H1 (cell line): ENCODE results near the gene NDUFB6. TPM values are rescaled to one million over a fixed set of nuclear protein-coding genes. Genes with fewer than 3 reads are reported as not detected.

Source experiments
- CTCF ChIA-PET: fragments of 300-600 bp; sonication (Branson Sonifier 250); formaldehyde crosslinking; loops from one replicate; lab custom pipeline; 2021; ENCODE audit not compliant: partially characterized antibody; lab: Charles Lee
- POLR2A ChIA-PET: fragments of 300-600 bp; sonication (Branson Sonifier 250); formaldehyde crosslinking; loops from one replicate; lab custom pipeline; 2021; ENCODE audit warnings: inconsistent platforms; ENCODE audit not compliant: partially characterized antibody; lab: Charles Lee
- DNase-seq, 2 experiments: peaks; one replicate each; pipeline versions ENCODE4 v3.0.0 to v3.0.0-alpha.2; 2010 to 2022; ENCODE audit warnings: low spot score in 2 of 2, low read depth in 1 of 2, mixed read lengths in 1 of 2
- FAIRE-seq: peaks from 2 replicates; lab custom pipeline; 2011; peaks lifted over from hg19 to GRCh38; lab: Jason Lieb, UNC
- H2AFZ ChIP-seq: 2 replicates; pipeline ENCODE4 v1.8.1; 2012; ENCODE audit warnings: low read length, inconsistent platforms
- H2AK5ac ChIP-seq: 2 replicates; pipeline ENCODE4 v1.6.1; 2013; ENCODE audit warnings: low read depth, low read length
- H2BK120ac ChIP-seq: replicated peaks from 2 replicates; pipeline ENCODE3; 2013; ENCODE audit warnings: low read depth, low read length, inconsistent platforms
- H2BK12ac ChIP-seq: 2 replicates; pipeline ENCODE4 v1.6.1; 2013; ENCODE audit warnings: low read depth, low read length
- H2BK15ac ChIP-seq: 2 replicates; pipeline ENCODE4 v1.6.1; 2013; ENCODE audit warnings: low read length
- H2BK20ac ChIP-seq: 2 replicates; pipeline ENCODE4 v1.6.1; 2013; ENCODE audit warnings: low read length
- H2BK5ac ChIP-seq: 2 replicates; pipeline ENCODE4 v1.6.1; 2013; ENCODE audit warnings: low read depth, low read length
- H3K14ac ChIP-seq: 2 replicates; pipeline ENCODE4 v1.6.1; 2013; ENCODE audit warnings: inconsistent platforms; ENCODE audit not compliant: insufficient read length
- H3K18ac ChIP-seq: 2 replicates; pipeline ENCODE4 v1.6.1; 2013; ENCODE audit warnings: low read length; ENCODE audit errors: extremely low read depth
- H3K23ac ChIP-seq: 2 replicates; pipeline ENCODE4 v1.6.1; 2013; ENCODE audit warnings: inconsistent platforms; ENCODE audit not compliant: insufficient read length
- H3K23me2 ChIP-seq: 2 replicates; pipeline ENCODE4 v1.6.1; 2013; ENCODE audit warnings: low read depth, low read length
- H3K27ac ChIP-seq: 2 replicates; pipeline ENCODE4 v1.6.1; 2011; ENCODE audit warnings: low read depth, low read length, inconsistent platforms
- H3K27me3 ChIP-seq, 4 experiments: replicated peaks in 1 of 4; 1 replicate in 1 of 4; 2 replicates in 3 of 4; pipeline versions ENCODE4 v1.6.1 to v1.8.1; 2011 to 2013; ENCODE audit warnings: low read length in 3 of 4, mild to moderate bottlenecking in 3 of 4, inconsistent platforms in 2 of 4, mixed read lengths in 2 of 4, moderate library complexity in 1 of 4; ENCODE audit not compliant: control insufficient read depth in 3 of 4, insufficient read depth in 3 of 4; ENCODE audit errors: extremely low read depth in 1 of 4
- H3K36me3 ChIP-seq, 4 experiments: 2 replicates each; pipeline versions ENCODE4 v1.6.1 to v1.8.1; 2011 to 2013; ENCODE audit warnings: mild to moderate bottlenecking in 4 of 4, low read length in 3 of 4, moderate library complexity in 2 of 4, control low read depth in 1 of 4, inconsistent platforms in 1 of 4; ENCODE audit not compliant: insufficient read depth in 4 of 4, control insufficient read depth in 2 of 4
- H3K4ac ChIP-seq: replicated peaks from 2 replicates; pipeline ENCODE3; 2013; ENCODE audit warnings: low read length, low read depth, mixed read lengths, inconsistent platforms; ENCODE audit not compliant: insufficient read length
- H3K4me1 ChIP-seq, 4 experiments: replicated peaks in 1 of 4; 1 replicate in 1 of 4; 2 replicates in 3 of 4; pipeline versions ENCODE4 v1.6.1 to v1.8.1; 2011 to 2013; ENCODE audit warnings: low read length in 3 of 4, inconsistent platforms in 2 of 4, mixed read lengths in 1 of 4; ENCODE audit not compliant: insufficient read depth in 4 of 4, control insufficient read depth in 3 of 4
- H3K4me2 ChIP-seq, 2 experiments: 2 replicates each; pipeline versions ENCODE4 v1.6.1 to v1.8.1; 2011 to 2013; ENCODE audit warnings: low read depth in 2 of 2, low read length in 2 of 2, control low read depth in 1 of 2, inconsistent platforms in 1 of 2, mild to moderate bottlenecking in 1 of 2; ENCODE audit not compliant: insufficient read depth in 1 of 2
- H3K4me3 ChIP-seq, 4 experiments: fragments of 200-600, 300-600 bp in 1 of 4; sonication (generic), shearing (Covaris generic), sonication (Bioruptor Twin) in 1 of 4; 2 replicates each; pipeline versions ENCODE4 v1.5.1 to v1.8.1; 2011 to 2016; ENCODE audit warnings: low read length in 4 of 4, low read depth in 3 of 4, control low read depth in 2 of 4, inconsistent platforms in 2 of 4, mild to moderate bottlenecking in 2 of 4, mixed read lengths in 1 of 4, moderate library complexity in 1 of 4; ENCODE audit not compliant: insufficient read depth in 2 of 4; ENCODE audit errors: extremely low read depth in 1 of 4
- H3K56ac ChIP-seq: replicated peaks from 2 replicates; pipeline ENCODE3; 2013; ENCODE audit warnings: low read depth, mild to moderate bottlenecking, mixed read lengths, low read length, inconsistent platforms; ENCODE audit not compliant: insufficient read length
- H3K79me1 ChIP-seq: 2 replicates; pipeline ENCODE4 v1.6.1; 2013; ENCODE audit warnings: low read depth, low read length, control low read depth
- H3K79me2 ChIP-seq, 2 experiments: 2 replicates each; pipeline versions ENCODE4 v1.6.1 to v1.8.1; 2012 to 2013; ENCODE audit warnings: low read length in 2 of 2, mild to moderate bottlenecking in 2 of 2, inconsistent platforms in 1 of 2; ENCODE audit not compliant: insufficient read depth in 2 of 2, control insufficient read depth in 1 of 2
- H3K9ac ChIP-seq, 4 experiments: replicated peaks in 1 of 4; 1 replicate in 1 of 4; 2 replicates in 3 of 4; pipeline versions ENCODE4 v1.6.1 to v1.8.1; 2011 to 2013; ENCODE audit warnings: low read depth in 3 of 4, low read length in 3 of 4, control low read depth in 2 of 4, mild to moderate bottlenecking in 2 of 4, moderate library complexity in 2 of 4, inconsistent platforms in 1 of 4; ENCODE audit errors: extremely low read depth in 1 of 4
- H3K9me3 ChIP-seq, 2 experiments: 2 replicates each; pipeline versions ENCODE4 v1.6.1 to v1.8.1; 2012 to 2013; ENCODE audit warnings: mild to moderate bottlenecking in 2 of 2, moderate library complexity in 2 of 2, control low read depth in 1 of 2, inconsistent platforms in 1 of 2, low read depth in 1 of 2, low read length in 1 of 2, mixed read lengths in 1 of 2; ENCODE audit not compliant: insufficient read depth in 2 of 2
- H4K20me1 ChIP-seq, 2 experiments: replicated peaks in 1 of 2; 2 replicates each; pipeline versions ENCODE3 to v1.8.1; 2011 to 2013; ENCODE audit warnings: inconsistent platforms in 2 of 2, low read length in 2 of 2, mild to moderate bottlenecking in 1 of 2; ENCODE audit not compliant: insufficient read depth in 2 of 2, control insufficient read depth in 1 of 2
- H4K5ac ChIP-seq: 2 replicates; pipeline ENCODE4 v1.6.1; 2013; ENCODE audit warnings: low read length, low read depth, mixed read lengths, inconsistent platforms; ENCODE audit not compliant: insufficient read length
- H4K8ac ChIP-seq: 2 replicates; pipeline ENCODE4 v1.8.0; 2013; ENCODE audit warnings: mild to moderate bottlenecking, moderate library complexity, low read length, inconsistent platforms; ENCODE audit not compliant: insufficient read depth; ENCODE audit errors: extremely low read depth
- H4K91ac ChIP-seq: replicated peaks from 2 replicates; pipeline ENCODE3; 2013; ENCODE audit warnings: low read length, mixed read lengths, inconsistent platforms; ENCODE audit not compliant: insufficient read length
- EP300 ChIP-seq, 2 experiments: IDR thresholded peaks; 1 replicate in 1 of 2; 2 replicates in 1 of 2; pipeline ENCODE4 v1.6.1; 2011 to 2012; ENCODE audit warnings: low read depth in 2 of 2, low read length in 2 of 2, mild to moderate bottlenecking in 2 of 2, borderline replicate concordance in 1 of 2, inconsistent platforms in 1 of 2, moderate library complexity in 1 of 2
- RAD21 ChIP-seq, 2 experiments: IDR thresholded peaks in 1 of 2; conservative IDR thresholded peaks in 1 of 2; 2 replicates each; pipeline ENCODE4 v1.6.1; 2011; ENCODE audit warnings: low read depth in 2 of 2, low read length in 2 of 2, improper control_type of control experiment in 1 of 2, inconsistent platforms in 1 of 2, mild to moderate bottlenecking in 1 of 2, moderate library complexity in 1 of 2
- SAP30 ChIP-seq: fragments of 300-600 bp; sonication (generic); IDR thresholded peaks from 2 replicates; pipeline ENCODE4 v1.7.1; 2012; ENCODE audit warnings: low read length, moderate library complexity, mild to moderate bottlenecking, inconsistent platforms; ENCODE audit not compliant: insufficient read depth, insufficient replicate concordance
- SP2 ChIP-seq: IDR thresholded peaks from 2 replicates; pipeline ENCODE4 v1.6.1; 2012; ENCODE audit warnings: mild to moderate bottlenecking, low read length, inconsistent platforms
- SP4 ChIP-seq: IDR thresholded peaks from 2 replicates; pipeline ENCODE4 v1.6.1; 2012; ENCODE audit warnings: low read length, inconsistent platforms
- TCF12 ChIP-seq: IDR thresholded peaks from 2 replicates; pipeline ENCODE4 v1.6.1; 2011; ENCODE audit warnings: low read depth, mild to moderate bottlenecking, low read length
- WGBS, 2 experiments: shearing (Covaris generic) in 1 of 2; methylation state at CpG; one replicate each; pipeline versions ENCODE4 v1.1.6 to v1.1.7; 2013 to 2015; ENCODE audit warnings: low lambda C conversion rate in 2 of 2, mixed read lengths in 2 of 2, inconsistent platforms in 1 of 2, low coverage in 1 of 2, missing lambda C conversion rate in 1 of 2; ENCODE audit not compliant: insufficient replicate concordance in 2 of 2, insufficient coverage in 1 of 2, insufficient read length in 1 of 2; ENCODE audit errors: extremely low coverage in 1 of 2, missing lambda C conversion rate in 1 of 2; 5-methylcytosine and 5-hydroxymethylcytosine counted together
- polyA plus RNA-seq, 7 experiments: library from polyadenylated mRNA; depleted of rRNA in 3 of 7; stranded (reverse) in 5 of 7; unstranded in 2 of 7; fragments of >200 nt in 5 of 7; fragments of 200-250 nt in 2 of 7; gene quantifications; 1 replicate in 5 of 7; 2 replicates in 1 of 7; 4 replicates in 1 of 7; pipeline versions ENCODE4 v1.2.1 to v1.2.3, GENCODE V29; 2011 to 2013; ENCODE audit warnings: missing spikeins in 2 of 7, mixed read lengths in 2 of 7
- total RNA-seq: library from RNA; stranded (reverse); fragmentation: NEBNext Ultra II Directional; extraction: Animal tissue kit (Norgen Biotek cat#: 25700); gene quantifications from 2 replicates; pipeline ENCODE4 v1.2.1, GENCODE V29; 2021

NDUFB6 gene
- total and polyA plus RNA-seq, 2 of the 8 experiments (the other 6 are each of a cell fraction or from before 2014, with no cell fraction given), result 55.8 to 61.4 TPM

DNA sequence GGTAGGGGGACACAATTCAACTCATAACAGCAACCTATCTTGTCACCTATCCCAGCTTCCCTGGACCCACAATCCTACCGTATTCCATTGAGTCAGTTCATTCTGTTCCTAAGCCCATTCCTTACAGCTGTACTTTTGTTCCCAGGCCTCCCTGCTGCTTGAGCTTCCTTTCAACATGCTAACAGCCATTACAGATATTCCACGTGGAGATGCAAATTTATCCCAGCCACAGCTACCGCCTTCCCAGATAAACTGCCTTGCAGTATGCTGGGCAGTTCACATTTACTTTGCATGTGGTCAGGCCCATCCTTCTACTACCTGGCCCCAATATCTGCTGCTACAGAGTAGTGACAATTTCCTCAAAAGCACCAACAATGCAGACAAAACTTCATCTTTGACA lies 70.0 kb downstream of the NDUFB6 start:
- 77% methylated on average over 3 of the region's 3 CpGs; no CpG with 5 or more reads in 1 of the 2 experiments for WGBS, 2 experiments
- CTCF ChIA-PET, result interaction anchor here (0.7 to 1.0 kb wide), 4 partner anchors 18 to 121 kb away, joined by 3 to 4 read pairs (median 4); no protein-coding TSS in a partner anchor
- Histone ChIP-seq H3K79me2 (no peaks in the 10 kb centered on the region), H3K4me3 (no peak overlapping the region), H2AK5ac (no peak overlapping the region), H3K36me3 (peaks cover 0 to 3% (median 0%) of the 10 kb centered on the region in 4 experiments; a peak in 2 of 8 replicates), H3K23ac (no peak overlapping the region), H3K4ac (no peak overlapping the region), H3K14ac (no peak overlapping the region), H4K5ac (no peak overlapping the region), H2BK5ac (no peak overlapping the region), H3K4me2 (no peak overlapping the region), H4K20me1 (no peaks in the 10 kb centered on the region), H3K56ac (no peak overlapping the region), H3K18ac (no peak overlapping the region), H3K9me3 (no peaks in the 10 kb centered on the region), H3K23me2 (no peaks in the 10 kb centered on the region), H2BK120ac (no peak overlapping the region), H3K27ac (no peak overlapping the region), H3K9ac (no peak overlapping the region), H3K4me1 (peaks cover 0 to 7% (median 2%) of the 10 kb centered on the region in 4 experiments; a peak in 3 of 7 replicates), H2BK12ac (no peak overlapping the region), H4K91ac (peak overlapping the region; percentile 9), H4K8ac (no peak overlapping the region), H3K27me3 (no peaks in the 10 kb centered on the region), H2BK15ac (no peak overlapping the region), H2BK20ac (no peak overlapping the region), H3K79me1 (no peaks in the 10 kb centered on the region), H2AFZ (no peak overlapping the region)
- POLR2A ChIA-PET, result interaction anchor here (0.9 to 1.2 kb wide), 3 partner anchors 23 to 118 kb away, joined by 3 read pairs; partner anchors contain the start of genes ACO1, RIGI and SMIM27
- FAIRE-seq (no peak), DNase-seq (no peak)
- TF ChIP-seq EP300 (IDR thresholded peaks at IDR 0.05; ENCODE audit: borderline replicate concordance in 1 of 2, low read depth in 2 of 2, low read length in 2 of 2) (no peak), SP2 (no peak), TCF12 (no peak), RAD21 (IDR thresholded peaks at IDR 0.05 in 1 of 2, conservative IDR thresholded peaks at IDR 0.05 in 1 of 2; ENCODE audit: low read depth in 2 of 2, low read length in 2 of 2) (no peak), SAP30 (no peak), SP4 (no peak)
